Lower lobe of right lung (tissue), 2 donors: Measurements from ENCODE around the gene LRP5. TPM values are rescaled to one million over a fixed set of nuclear protein-coding genes. Genes with fewer than 3 reads are reported as not detected.

ENCODE experiments used
- ATAC-seq, 2 donors: fragments of 200-7000 bp; cut with Tn5 transposase; one replicate each; pipeline ENCODE4 v1.9.1; 2020 to 2022; ENCODE audit warnings: mild to moderate bottlenecking in 2 of 2, moderate library complexity in 2 of 2
- DNase-seq: peaks from one replicate; pipeline ENCODE4 v3.0.0-alpha.2; 2020
- H3K27ac ChIP-seq: fragments of 200-600 bp; one replicate; pipeline ENCODE4 v1.8.0; 2022
- H3K27me3 ChIP-seq: fragments of 200-600 bp; one replicate; pipeline ENCODE4 v1.8.0; 2022; ENCODE audit warnings: low read depth
- H3K36me3 ChIP-seq: fragments of 200-600 bp; one replicate; pipeline ENCODE4 v1.8.0; 2022; ENCODE audit warnings: mild to moderate bottlenecking
- H3K4me1 ChIP-seq: fragments of 200-600 bp; one replicate; pipeline ENCODE4 v1.8.0; 2022
- H3K4me3 ChIP-seq: fragments of 200-600 bp; one replicate; pipeline ENCODE4 v1.8.0; 2022; ENCODE audit warnings: mild to moderate bottlenecking
- H3K9me3 ChIP-seq: fragments of 200-600 bp; one replicate; pipeline ENCODE4 v1.8.0; 2022
- CTCF ChIP-seq: fragments of 200-600 bp; IDR thresholded peaks from one replicate; pipeline ENCODE4 v1.8.0; 2022; ENCODE audit warnings: antibody characterized with exemption, mild to moderate bottlenecking
- intact Hi-C: fragments of 100-400 bp; cut with DNase I; formaldehyde crosslinking; loops from one replicate; pipeline ENCODE4 v1.11.0; 2022
- total RNA-seq: library from RNA; stranded (reverse); fragmentation: NEBNext Ultra II Directional; extraction: Animal tissue kit (Norgen Biotek cat#: 25700); gene quantifications from one replicate; pipeline ENCODE4 v1.2.1, GENCODE V29; 2021
- donor health status: DM: no; HTN: yes; CAD: no; lungs with severe emphysema.

LRP5 gene
- total RNA-seq, 1 donor from 2014 or later: 66.1 TPM

GRCh38 chr11:68495220-68495729 is 182.9 kb downstream of the LRP5 start:
- no peak for DNase-seq
- no peak for ATAC-seq
- Histone ChIP-seq H3K27me3 (no peaks in the 10 kb centered on the region), H3K4me3 (no peak overlapping the region), H3K27ac (no peak overlapping the region), H3K9me3 (no peaks in the 10 kb centered on the region), H3K4me1 (peaks cover 35% of the 10 kb centered on the region), H3K36me3 (no peaks in the 10 kb centered on the region)
- TF ChIP-seq CTCF: no peak
- intact Hi-C loops: no loop called here

- ATAC-seq: no peak
- H3K4me1 ChIP-seq: peaks cover 41% of the 10 kb centered on the region
- H3K9me3 ChIP-seq: no peaks in the 10 kb centered on the region
- no peak for DNase-seq
- TF ChIP-seq CTCF: no peak
- intact Hi-C loops: no loop called here
- H3K4me3 ChIP-seq: no peak overlapping the region
- no peak overlapping the region for H3K27ac ChIP-seq
- no peaks in the 10 kb centered on the region for H3K36me3 ChIP-seq
- no peaks in the 10 kb centered on the region for H3K27me3 ChIP-seq
Observed at GRCh38 chr11:68495872-68496271, 183.5 kb downstream of the LRP5 start.

- intact Hi-C loops: no loop called here
- ATAC-seq (no peak), DNase-seq (no peak)
- Histone ChIP-seq H3K4me3 (no peak overlapping the region), H3K27me3 (no peaks in the 10 kb centered on the region), H3K4me1 (peaks cover 51% of the 10 kb centered on the region), H3K27ac (no peak overlapping the region), H3K9me3 (no peaks in the 10 kb centered on the region), H3K36me3 (no peaks in the 10 kb centered on the region)
- TF ChIP-seq CTCF: no peak
Observed at GRCh38 chr11:68497761-68498160, 185.4 kb downstream of the LRP5 start.

- no peaks in the 10 kb centered on the region for H3K9me3 ChIP-seq
- ATAC-seq: peak; percentile 50 to 62
- no peaks in the 10 kb centered on the region for H3K36me3 ChIP-seq
- no peaks in the 10 kb centered on the region for H3K27me3 ChIP-seq
- TF ChIP-seq CTCF: no peak
- no peak for DNase-seq
- H3K4me3 ChIP-seq: no peak overlapping the region
- intact Hi-C loops: no loop called here
- H3K4me1 ChIP-seq: peaks cover 55% of the 10 kb centered on the region
- no peak overlapping the region for H3K27ac ChIP-seq
Observed at GRCh38 chr11:68498321-68498720, 185.9 kb downstream of the LRP5 start.

Other genes with a start within 250 kb of the LRP5 start
- 43.0 TPM for gene CHKA, start 191.2 kb upstream of the LRP5 start, total RNA-seq
- gene KMT5B, start 99.3 kb upstream of the LRP5 start, total RNA-seq: 48.6 TPM
- gene C11orf24, start 40.6 kb upstream of the LRP5 start, total RNA-seq: 24.7 TPM
- 98.0 TPM for gene PPP6R3, start 148.2 kb downstream of the LRP5 start, total RNA-seq